Heart right ventricle (tissue), 16 donors: ENCODE results near the gene DENND10. TPM values are rescaled to one million over a fixed set of nuclear protein-coding genes. Genes with fewer than 3 reads are reported as not detected.

Source experiments
- ATAC-seq, 8 donors: fragments of 200-7000 bp; cut with Tn5 transposase; one replicate each; pipeline ENCODE4 v1.9.1; 2020; ENCODE audit warnings: mild to moderate bottlenecking in 8 of 8, moderate library complexity in 8 of 8, moderate number of reproducible peaks in 1 of 8
- DNase-seq, 2 donors: peaks; one replicate each; pipeline ENCODE4 v3.0.0-alpha.2; 2020
- H3K27ac ChIP-seq, 10 donors: fragments of 200-600 bp; sonication (generic) in 2 of 10; one replicate each; pipeline versions ENCODE4 v1.5.0 to v1.8.0; 2020 to 2022; ENCODE audit warnings: mild to moderate bottlenecking in 3 of 10
- H3K27me3 ChIP-seq, 7 donors: fragments of 200-600 bp; one replicate each; pipeline ENCODE4 v1.8.0; 2021 to 2022; ENCODE audit warnings: mild to moderate bottlenecking in 2 of 7
- H3K36me3 ChIP-seq, 9 donors: fragments of 200-600 bp; sonication (generic) in 1 of 9; one replicate each; pipeline versions ENCODE4 v1.5.0 to v1.8.0; 2020 to 2022; ENCODE audit warnings: mild to moderate bottlenecking in 2 of 9
- H3K4me1 ChIP-seq, 9 donors: fragments of 200-600 bp; sonication (generic) in 1 of 9; one replicate each; pipeline versions ENCODE4 v1.5.0 to v1.8.0; 2020 to 2022; ENCODE audit warnings: mild to moderate bottlenecking in 4 of 9
- H3K4me3 ChIP-seq, 10 donors: fragments of 200-600 bp; sonication (generic) in 2 of 10; one replicate each; pipeline versions ENCODE4 v1.5.0 to v1.8.0; 2020 to 2022; ENCODE audit warnings: mild to moderate bottlenecking in 7 of 10, moderate library complexity in 2 of 10
- H3K9me3 ChIP-seq, 11 donors: fragments of 200-600 bp in 10 of 11; sonication (generic) in 2 of 11; one replicate each; pipeline versions ENCODE4 v1.5.0 to v1.8.0; 2013 to 2022; ENCODE audit warnings: mild to moderate bottlenecking in 2 of 11, control low read depth in 1 of 11, moderate library complexity in 1 of 11
- WGBS, 2 donors: extraction: QIAGEN DNeasy Blood & Tissue Kit; methylation state at CpG; one replicate each; pipeline ENCODE4 v1.1.7; 2013; ENCODE audit warnings: inconsistent platforms in 1 of 2; 5-methylcytosine and 5-hydroxymethylcytosine counted together
- intact Hi-C, 10 donors: fragments of 100-400 bp; cut with DNase I; formaldehyde crosslinking; loops; one replicate each; pipeline versions ENCODE4 v1.11.1 to v1.14.2; 2022
- polyA plus RNA-seq, 2 donors: library from polyadenylated mRNA; stranded (reverse); fragments of 200-250 nt; gene quantifications; one replicate each; pipeline ENCODE4 v1.2.3, GENCODE V29; 2013
- total RNA-seq, 10 donors: library from RNA; stranded (reverse); fragmentation: NEBNext Ultra II Directional in 3 of 10; extraction: Animal tissue kit (Norgen Biotek cat#: 25700) in 3 of 10; gene quantifications; one replicate each; pipeline versions ENCODE4 v1.2.1 to v1.2.4, GENCODE V29; 2021 to 2023
- TF ChIP-seq, protein P1 (sequence below), 9 donors: fragments of 200-600 bp; sonication (generic) in 2 of 9; IDR thresholded peaks; one replicate each; pipeline versions ENCODE4 v1.5.0 to v1.8.0; 2021 to 2022; ENCODE audit warnings: antibody characterized with exemption in 9 of 9, mild to moderate bottlenecking in 5 of 9, moderate library complexity in 1 of 9
- donor health status: Arrhythmogenic right ventricular cardiomyopathy.
- donor health status: ischemic (EF 13 %, LVEDD 7.1; RV severe dilation, severe dysfunction).
- donor health status: healthy with polysubstance abuse.
- donor health status: DM: no; HTN: yes; CAD: no.
- donor health status: DM: no; HTN: no; CAD: no.
- donor health status: ischemic (EF 25% LVEDD 6.9; RV normal size, moderate dysfunction).
- donor health status: ischemic (EF 25% LVEDD 5.7; RV mildly dilated, moderate dysfunction).
- donor health status: healthy.
- donor health status: DM: yes; HTN: yes; CAD: no.
- donor health status: Ischemic cardiomyopathy.
- donor health status: ischemic (EF 35%, LVEDD 5.7; RV mildly dilated, moderate dysfunction).
- donor health status: nonischemic (EF 11% LVEDD 7.7; RV severe dilation, severe dysfunction).
- donor health status: DM: yes; HTN: yes; CAD: no.
- donor health status: PGD.
- donor health status: ischemic (EF 29% LVEDD 5.4; RV normal size, mild dysfunction).
- donor health status: nonischemic (EF 23%, LVEDD 6.1; RV moderate dilation, normal function).

The DENND10 gene
- total and polyA plus RNA-seq, 12 donors, result 10.7 to 28.4 (median 21.9) TPM

DNA sequence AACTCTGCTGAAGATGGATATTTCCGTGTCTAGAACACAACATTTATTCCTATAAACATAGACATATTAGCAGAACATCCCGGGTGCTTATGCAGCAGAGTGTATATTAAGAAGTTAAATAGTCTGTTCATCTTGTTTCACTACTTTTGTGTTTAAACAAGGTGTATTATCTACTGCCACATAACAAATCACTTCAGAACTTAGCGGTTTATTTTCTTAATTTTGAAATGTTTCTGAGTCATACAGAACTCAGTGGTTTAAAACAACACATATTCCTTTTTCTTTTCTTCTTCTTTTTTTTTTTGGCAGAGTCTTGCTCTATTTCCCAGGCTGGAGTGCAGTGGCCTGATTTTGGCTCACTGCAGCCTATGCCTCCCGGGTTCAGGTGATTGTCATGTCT, 25.8 kb downstream of the DENND10 start:
- Histone ChIP-seq H3K27ac (peak overlapping the region in 1 of 10 donors; percentile 89), H3K27me3 (no peaks in the 10 kb centered on the region), H3K9me3 (no peaks in the 10 kb centered on the region), H3K36me3 (peaks cover 0 to 91% (median 26%) of the 10 kb centered on the region in 9 donors), H3K4me1 (peaks cover 0 to 55% (median 7%) of the 10 kb centered on the region in 9 donors), H3K4me3 (no peak overlapping the region)
- ATAC-seq (no peak), DNase-seq (no peak)
- WGBS, 2 donors, result 91 to 96% methylated on average over 4 of the region's 4 CpGs
- TF ChIP-seq, protein P1, sequence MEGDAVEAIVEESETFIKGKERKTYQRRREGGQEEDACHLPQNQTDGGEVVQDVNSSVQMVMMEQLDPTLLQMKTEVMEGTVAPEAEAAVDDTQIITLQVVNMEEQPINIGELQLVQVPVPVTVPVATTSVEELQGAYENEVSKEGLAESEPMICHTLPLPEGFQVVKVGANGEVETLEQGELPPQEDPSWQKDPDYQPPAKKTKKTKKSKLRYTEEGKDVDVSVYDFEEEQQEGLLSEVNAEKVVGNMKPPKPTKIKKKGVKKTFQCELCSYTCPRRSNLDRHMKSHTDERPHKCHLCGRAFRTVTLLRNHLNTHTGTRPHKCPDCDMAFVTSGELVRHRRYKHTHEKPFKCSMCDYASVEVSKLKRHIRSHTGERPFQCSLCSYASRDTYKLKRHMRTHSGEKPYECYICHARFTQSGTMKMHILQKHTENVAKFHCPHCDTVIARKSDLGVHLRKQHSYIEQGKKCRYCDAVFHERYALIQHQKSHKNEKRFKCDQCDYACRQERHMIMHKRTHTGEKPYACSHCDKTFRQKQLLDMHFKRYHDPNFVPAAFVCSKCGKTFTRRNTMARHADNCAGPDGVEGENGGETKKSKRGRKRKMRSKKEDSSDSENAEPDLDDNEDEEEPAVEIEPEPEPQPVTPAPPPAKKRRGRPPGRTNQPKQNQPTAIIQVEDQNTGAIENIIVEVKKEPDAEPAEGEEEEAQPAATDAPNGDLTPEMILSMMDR (IDR thresholded peaks at IDR 0.05), result no peak
- intact Hi-C loops, result no loop called here

DNA sequence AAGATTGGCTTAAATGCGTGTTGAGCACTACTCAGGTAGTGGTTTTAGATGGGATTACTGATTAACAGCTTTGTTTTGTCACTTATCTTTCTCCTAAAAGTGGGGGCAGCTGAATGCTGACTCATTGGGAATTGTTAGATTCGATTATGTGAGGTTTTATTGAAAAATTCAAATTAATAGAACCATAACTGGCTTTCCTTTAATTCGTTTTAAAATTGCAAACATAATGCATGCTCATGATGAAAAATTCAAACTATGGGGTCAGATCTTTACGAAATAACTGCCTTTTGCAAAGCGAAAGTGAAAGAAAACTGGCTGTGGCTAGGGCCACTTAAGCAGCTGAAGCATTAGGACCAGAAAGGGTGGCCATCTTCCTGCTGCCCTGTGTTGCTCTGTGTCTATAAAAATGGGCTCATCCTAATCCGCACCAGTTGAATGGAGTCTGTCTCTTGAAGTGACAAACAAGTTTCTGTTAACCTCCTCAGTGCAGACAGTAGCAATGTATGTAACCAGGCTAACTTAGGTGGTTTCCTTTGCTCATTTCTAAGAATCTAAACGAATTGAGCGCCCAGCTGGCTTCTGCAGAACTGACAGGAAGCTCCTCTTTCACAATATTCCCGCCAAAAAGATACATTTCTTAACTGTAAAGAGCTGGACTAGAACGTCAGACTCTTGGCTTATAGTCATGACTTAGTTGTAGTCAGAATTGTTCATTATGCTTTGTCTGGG, 27.8 kb downstream of the DENND10 start:
- H3K36me3 ChIP-seq, result peaks cover 0 to 74% (median 15%) of the 10 kb centered on the region in 9 donors
- TF ChIP-seq, protein P1 (IDR thresholded peaks at IDR 0.05), result no peak
- intact Hi-C loops, result no loop called here
- peak overlapping the region in 8 of 10 donors; percentile 3 to 89 (median 68) for H3K27ac ChIP-seq
- H3K4me3 ChIP-seq, result peak overlapping the region in 9 of 10 donors; percentile 1 to 55 (median 45)
- ATAC-seq (peak in 7 of 8 donors; percentile 39 to 74 (median 64)), DNase-seq (no peak)
- no peaks in the 10 kb centered on the region for H3K9me3 ChIP-seq
- no peaks in the 10 kb centered on the region for H3K27me3 ChIP-seq
- WGBS, 2 donors, result 50 to 68% methylated on average over 10 of the region's 10 CpGs
- peaks cover 0 to 70% (median 10%) of the 10 kb centered on the region in 9 donors for H3K4me1 ChIP-seq

DNA sequence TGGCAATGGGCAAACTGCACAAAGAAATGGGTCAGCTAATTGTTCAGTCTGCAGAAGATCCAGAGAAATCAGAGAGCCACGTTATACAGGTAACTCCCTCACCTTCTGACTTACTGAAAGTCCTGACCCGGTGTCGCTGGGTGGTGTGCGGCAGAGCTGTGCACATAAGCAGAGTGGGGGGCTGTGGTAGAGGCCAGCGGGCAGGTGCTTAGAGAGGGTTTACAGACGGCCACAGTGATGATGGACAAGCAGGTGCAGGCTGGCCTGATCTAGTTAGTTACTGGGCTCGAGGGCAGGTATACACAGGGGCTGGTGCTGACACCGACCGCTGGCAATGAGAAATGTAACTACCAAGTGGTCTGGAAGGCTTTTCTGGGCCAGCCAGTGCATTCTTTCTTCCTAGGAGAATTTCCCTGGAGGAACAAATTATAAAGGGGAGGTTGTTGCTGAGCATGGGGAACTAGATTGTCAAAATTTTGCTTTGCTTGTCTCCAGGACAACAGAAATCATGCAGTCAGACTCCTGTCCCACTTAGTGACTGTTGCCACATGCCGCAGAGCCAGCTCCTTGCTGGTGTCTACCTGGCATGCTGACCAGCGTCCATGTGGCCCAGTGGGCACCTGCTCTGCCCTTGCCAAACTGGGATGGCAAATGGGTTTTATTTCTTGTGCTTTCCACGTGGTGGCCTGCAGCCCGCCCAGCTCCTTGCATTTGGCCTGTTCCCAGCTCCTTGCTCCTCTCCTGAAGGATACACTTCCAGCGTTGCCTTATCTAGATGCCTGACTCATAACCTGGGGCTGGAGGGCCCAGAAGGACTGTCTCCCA, 28.8 kb downstream of the DENND10 start:
- 84 to 91% methylated on average over 14 of the region's 14 CpGs for WGBS, 2 donors
- Histone ChIP-seq H3K27me3 (no peaks in the 10 kb centered on the region), H3K27ac (peak overlapping the region in 4 of 10 donors; percentile 52 to 89 (median 72)), H3K4me1 (peaks cover 0 to 70% (median 10%) of the 10 kb centered on the region in 9 donors), H3K4me3 (no peak overlapping the region), H3K36me3 (peaks cover 0 to 64% (median 15%) of the 10 kb centered on the region in 9 donors), H3K9me3 (no peaks in the 10 kb centered on the region)
- TF ChIP-seq, protein P1 (IDR thresholded peaks at IDR 0.05), result no peak
- DNase-seq, result no peak
- ATAC-seq, result peak in 2 of 8 donors; percentile 7 to 41
- intact Hi-C loops, result no loop called here

DNA sequence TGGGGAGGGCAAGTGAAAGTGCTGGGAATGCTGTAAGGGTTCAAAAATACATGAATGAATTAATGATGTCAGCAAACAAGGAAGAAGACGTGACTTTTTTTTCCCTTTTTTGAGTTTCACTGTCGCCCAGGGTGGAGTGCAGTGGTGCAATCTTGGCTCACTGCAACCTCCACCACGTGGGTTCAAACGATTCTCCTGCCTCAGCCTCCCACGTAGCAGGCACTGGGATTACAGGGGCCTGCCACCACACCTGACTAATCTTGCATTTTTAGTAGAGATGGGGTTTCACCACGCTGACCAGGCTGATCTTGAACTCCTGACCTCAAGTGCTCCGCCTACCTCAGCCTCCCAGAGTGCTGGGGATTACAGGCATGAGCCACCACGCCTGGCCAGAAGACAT, 30.0 kb downstream of the DENND10 start:
- Histone ChIP-seq H3K4me1 (peaks cover 0 to 80% (median 10%) of the 10 kb centered on the region in 9 donors), H3K36me3 (peaks cover 0 to 61% (median 15%) of the 10 kb centered on the region in 9 donors), H3K4me3 (no peak overlapping the region), H3K27me3 (no peaks in the 10 kb centered on the region), H3K9me3 (no peaks in the 10 kb centered on the region), H3K27ac (peak overlapping the region in 1 of 10 donors; percentile 89)
- intact Hi-C loops, result no loop called here
- no peak for ATAC-seq
- no peak for DNase-seq
- TF ChIP-seq, protein P1 (IDR thresholded peaks at IDR 0.05), result no peak
- WGBS, 2 donors, result 88 to 94% methylated on average over 8 of the region's 8 CpGs
